Hematopoietic multipotent progenitor cell treated with erythropoietin and hydrocortisone succinate and interleukin-3 and kit ligand, for 8 days (in vitro differentiated cells): ENCODE measurements around the gene ORM1.

ENCODE experiments used
- DNase-seq: peaks from one replicate; pipeline ENCODE4 v3.0.0-alpha.2; 2015

The ORM1 gene

GRCh38 chr9:114344692-114345091 lies 21.8 kb downstream of the ORM1 start:
- DNase-seq: no peak

DNA sequence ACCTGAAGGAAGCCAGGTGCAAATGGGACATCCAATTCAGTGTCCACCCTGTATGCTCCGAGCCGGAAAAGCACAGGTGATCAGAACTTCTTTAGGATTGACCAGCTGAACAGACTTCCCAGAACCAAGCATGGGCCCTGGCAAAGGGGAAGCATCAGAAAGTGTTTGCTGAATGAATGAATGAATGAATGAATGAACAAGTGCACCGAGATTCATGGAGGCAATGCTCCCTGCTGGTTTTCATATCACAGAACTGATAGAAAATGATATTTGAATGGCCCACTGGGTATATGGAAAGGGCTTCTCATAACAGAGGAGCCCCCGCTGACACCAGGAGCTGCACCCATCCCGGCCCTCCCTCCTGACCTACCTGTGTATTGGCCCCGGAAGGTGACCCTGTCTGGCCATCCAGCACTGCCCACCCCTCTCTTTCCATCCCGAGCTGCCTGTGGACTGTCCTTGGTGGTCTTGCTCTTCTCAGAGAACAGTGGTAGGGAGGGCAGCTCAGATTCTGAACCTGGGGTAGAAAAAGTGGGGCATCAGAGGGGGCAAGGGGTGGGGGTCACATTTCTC lies 22.7 kb downstream of the ORM1 start:
- no peak for DNase-seq

DNA sequence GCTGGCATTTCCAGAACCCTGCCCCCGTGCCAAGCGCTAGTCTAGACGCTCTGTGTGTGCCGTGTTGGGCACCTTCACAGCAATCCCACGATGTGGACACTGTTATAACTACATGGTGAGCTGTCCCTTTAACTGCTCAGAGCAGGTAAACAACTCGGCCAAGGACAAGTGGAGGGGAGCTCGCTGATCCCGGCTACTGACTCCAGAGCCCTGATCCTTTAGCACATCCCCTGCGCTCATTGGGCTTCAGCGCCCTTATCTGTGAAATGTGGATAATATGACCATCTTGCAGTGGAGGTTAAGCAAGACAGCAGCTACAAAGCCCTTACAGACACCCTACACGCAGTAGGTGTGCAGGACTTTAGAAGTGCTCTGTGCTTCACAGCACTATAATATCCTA lies 23.2 kb downstream of the ORM1 start:
- no peak for DNase-seq

DNA sequence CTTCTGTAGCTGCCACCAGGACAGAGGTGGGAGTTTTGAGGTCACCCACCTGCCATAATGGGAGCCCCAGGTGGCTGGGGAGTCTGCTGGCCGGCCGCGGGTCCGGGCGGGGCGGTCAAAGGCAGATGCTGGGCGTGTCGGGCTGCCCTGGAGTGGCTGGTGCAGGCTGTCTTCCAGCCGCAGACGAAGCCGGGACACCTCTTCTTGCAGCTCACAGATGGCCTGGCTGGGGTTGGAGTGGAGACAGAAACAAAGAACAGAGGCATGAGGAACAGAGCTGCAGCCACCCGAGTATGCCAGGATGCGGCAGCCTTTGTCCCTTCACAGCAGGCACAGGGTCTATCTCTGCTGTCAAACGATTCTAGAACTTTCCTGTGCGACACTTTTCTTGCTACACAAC lies 24.8 kb downstream of the ORM1 start:
- DNase-seq: no peak

DNA sequence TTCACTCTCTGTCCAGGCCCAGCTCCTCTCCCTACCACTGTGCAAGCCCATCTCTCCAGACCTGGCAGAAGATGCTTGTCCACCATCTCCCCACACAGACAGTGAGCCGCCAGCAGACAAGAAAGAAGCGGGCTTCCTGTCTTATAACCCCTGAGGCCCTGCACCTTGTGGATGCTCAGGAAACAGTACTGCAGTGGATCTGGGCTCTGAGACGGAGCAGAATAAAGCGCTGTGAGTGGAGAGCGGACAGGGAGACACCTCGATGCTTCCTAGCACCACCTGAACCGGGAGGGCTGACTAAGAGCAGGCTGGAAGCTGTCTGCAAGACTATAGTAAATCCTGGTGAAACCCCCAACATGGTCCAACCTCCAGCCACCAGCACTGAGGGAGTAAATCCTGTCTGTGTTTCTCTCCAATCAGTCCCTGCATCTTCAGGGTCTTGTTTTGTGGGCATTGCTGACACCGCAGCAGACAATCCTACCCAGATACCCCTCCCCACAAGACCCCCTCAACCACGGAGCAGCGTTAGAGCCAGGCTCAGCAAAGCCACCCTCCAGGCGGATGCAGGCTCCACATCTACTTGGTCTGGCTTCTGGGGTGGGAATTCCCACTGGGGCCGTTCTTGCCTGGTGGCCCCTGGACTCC lies 25.5 kb downstream of the ORM1 start:
- no peak for DNase-seq

DNA sequence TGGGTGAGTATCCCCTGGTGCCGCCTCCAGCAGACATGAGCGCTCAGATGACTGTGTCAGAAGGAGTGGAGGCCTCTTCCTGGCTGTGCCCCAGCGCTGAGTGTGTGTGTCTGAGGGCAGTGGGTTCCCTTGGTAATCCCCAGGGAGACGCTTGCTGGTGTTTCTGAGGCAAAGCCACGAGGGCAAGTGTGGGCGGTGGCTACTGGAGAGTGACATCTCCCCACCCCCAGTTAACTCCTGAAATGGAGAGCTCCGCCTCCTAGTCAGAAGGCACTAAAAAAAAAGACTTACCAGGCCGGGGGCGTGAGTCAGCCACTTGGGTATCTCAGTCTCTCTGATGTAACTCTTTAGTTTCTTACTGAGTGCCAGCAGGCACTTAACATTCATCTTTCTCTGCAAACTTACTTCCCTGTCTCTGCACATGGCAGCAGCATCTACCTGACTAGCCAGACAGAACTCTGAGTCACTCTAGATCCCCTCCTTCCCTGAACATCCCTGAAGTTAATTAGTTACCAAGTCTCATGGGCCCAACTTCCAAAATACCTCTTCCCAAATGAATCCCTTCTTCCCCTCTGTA lies 26.1 kb downstream of the ORM1 start:
- DNase-seq: peak; percentile 63

DNA sequence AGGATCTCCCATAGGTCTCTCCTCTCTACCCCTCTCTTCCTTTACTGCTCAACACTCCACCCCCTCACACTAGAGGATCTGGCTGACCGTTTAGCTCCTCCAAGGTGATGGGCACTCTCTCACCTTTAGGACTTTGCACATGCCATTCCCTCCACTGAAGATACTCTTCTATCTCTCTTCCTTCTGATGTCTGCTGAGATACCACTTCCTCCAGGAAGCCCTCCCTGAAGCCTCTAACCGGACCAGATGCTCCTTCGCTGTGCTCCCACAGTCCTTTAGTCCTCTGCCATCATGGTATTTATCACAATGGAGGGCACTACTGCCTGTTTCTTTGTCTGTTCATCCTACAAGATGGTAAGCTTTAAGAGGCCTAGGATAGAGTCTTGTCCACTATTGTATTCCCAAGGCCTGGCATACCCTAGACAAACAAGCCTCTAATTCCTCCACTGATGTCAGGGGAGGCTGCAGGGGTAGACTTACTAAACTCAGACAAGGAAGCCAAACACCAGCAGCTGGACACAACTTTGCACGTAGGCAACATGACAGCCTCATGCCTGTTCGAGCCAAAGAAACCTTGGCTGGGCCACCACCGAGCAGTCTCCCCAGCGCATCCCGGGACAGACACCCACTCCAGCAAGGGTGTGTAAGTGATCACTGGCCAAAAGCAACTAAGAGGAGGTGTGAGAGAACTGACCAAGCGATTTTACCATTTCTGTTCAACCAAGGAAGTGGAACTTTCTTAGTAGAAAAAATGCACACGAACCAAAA lies 27.0 kb downstream of the ORM1 start:
- DNase-seq: no peak

DNA sequence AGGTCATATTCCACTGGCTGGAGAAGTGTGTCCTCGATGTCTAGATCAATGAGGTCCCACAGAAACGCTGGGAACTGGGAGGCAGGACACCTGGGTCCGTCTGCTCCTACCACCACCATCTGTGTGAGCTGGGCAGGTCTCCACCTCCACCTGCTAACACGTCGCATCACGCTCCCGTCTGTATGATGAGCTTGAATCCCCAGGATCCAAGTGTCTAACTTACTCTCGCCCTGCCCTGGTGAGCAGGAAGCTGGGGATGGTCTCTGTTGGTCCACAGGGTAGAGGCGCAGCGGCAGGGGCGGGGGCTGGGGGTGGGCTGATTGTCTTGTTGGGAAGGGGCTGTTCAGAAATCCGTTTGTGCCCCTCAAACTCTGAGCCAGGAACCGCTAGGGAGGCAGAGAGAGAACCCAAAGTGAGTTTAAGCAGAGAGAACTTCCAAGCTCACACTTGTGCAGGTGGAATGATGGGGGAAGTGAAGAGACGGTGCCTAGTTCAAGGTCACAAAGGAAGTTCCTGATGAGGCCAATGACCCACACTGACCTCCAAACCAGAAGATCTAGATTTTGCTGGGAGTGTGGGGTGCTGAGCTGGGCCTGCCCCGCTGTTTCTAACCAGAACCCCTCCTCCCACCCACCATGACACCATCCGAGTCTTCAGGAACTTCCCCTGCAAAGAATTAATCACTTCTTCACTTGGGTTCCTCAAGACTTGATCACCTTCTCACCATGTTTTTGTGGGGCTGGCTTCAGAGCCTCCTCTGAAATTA lies 27.9 kb downstream of the ORM1 start:
- DNase-seq: no peak

DNA sequence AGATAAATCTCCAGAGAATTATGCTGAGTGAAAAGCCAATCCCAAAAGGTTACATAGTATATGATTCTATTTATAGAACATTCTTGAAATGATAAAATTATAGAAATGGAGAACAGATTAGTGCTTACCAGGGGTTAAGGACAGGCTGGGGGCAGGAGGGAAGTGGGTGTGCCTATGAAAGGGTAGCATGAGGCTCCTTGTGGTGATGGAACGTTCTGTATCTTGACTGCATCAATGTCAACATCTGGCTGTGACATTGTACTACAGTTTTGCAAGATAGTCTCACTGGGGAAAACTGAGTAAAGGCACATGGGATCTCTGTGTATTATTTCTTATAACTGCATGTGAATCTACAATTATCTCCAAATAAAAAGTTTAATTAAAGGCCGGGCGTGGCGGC lies 29.0 kb downstream of the ORM1 start:
- DNase-seq: no peak

DNA sequence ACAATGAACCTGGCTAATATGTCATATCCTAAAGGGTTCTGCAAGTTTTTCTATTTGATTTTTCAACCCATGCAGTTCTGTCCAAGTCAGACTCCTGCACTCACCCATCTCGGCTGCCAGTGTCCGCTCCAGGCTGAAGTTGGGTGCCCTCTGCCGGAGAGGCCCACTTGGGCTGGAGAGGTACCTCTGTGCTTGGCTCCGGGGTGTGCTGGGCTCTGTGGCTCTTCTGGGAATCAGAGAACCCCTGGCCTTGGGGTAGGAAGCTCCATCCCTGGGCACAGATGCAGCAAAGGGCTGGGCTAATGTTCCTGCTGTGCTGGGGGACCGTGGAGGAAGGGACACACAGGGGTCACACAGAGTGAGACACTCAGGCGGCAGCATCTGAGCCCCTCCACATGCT lies 32.9 kb downstream of the ORM1 start:
- DNase-seq: no peak

DNA sequence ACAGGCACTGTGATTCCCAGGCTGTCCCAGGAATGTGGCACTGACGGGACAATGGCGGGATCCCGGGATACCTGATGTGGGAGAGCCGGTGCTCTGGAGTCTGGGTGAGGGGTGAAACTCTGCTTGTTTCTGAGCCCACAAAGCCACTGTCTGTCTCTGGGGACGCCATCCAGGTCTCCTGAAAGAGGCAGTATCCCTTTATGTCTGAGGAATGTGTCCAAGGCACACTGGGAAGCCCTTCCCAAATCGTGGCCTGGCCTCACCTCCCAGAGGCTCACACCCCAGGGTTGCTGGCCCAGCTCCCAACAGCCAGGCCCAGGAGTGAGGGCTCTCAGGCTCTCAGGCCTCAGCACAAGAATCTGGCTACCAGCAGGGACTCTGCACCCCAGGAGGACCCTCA lies 33.9 kb downstream of the ORM1 start:
- no peak for DNase-seq

DNA sequence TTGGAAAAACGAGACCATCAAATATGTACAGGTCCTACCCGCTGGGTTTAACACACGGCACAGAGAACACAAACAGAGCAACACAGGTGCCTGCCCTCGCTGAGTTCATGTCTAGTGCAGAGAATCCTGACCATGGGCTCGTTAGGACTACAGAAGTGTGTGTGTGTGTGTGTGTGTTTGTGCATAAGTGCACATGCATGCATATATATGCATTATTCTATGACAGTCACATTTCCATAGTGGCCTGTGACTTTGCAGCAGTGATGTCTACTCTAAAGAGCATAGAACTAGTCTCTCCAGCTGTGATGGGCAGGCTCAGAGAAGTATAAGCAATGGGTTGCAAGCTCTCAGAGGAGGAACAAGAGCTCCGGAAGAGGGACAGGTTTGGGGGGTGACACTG lies 34.5 kb downstream of the ORM1 start:
- DNase-seq: no peak

GRCh38 chr9:114357911-114358328 lies 35.0 kb downstream of the ORM1 start:
- no peak for DNase-seq

DNA sequence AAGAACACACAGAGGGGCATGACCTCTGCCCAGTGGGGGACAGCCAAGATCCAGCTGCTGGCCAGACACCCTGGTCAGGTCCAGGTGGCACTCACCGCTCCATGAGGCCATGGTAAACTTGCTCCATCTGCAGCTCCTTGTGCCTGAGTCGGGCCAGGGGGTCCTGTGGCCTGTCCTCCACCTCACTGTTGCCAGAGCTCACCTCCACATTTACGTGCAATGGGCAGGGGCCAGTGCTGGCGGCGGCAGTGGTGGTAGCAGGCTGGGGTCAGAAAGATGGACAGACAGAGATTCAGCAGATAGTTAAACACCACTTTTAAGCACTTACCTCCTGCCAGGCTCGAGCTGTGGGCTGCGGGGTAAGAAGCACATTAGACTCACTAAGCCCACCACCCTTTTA lies 36.9 kb downstream of the ORM1 start:
- DNase-seq: no peak

DNA sequence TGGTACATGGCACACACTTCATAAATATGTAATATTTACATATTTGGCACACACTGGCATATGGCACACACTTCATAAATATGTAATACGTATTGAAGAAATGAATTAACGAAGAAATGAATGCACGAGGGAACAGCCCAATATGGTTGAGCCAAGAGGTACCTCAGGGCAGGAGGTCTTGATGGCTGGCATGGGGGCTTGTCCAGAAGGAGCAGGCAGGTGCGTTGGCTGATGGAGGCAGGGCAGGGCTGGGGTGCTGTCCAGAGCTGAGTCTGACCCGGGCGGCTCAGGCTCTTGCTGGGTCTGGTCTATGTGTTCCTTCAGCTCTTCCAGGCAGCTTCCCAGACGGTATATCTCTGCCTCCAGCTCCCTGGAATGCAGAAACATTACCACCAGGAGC lies 38.6 kb downstream of the ORM1 start:
- DNase-seq: no peak

GRCh38 chr9:114362394-114362793 lies 39.5 kb downstream of the ORM1 start:
- no peak for DNase-seq

DNA sequence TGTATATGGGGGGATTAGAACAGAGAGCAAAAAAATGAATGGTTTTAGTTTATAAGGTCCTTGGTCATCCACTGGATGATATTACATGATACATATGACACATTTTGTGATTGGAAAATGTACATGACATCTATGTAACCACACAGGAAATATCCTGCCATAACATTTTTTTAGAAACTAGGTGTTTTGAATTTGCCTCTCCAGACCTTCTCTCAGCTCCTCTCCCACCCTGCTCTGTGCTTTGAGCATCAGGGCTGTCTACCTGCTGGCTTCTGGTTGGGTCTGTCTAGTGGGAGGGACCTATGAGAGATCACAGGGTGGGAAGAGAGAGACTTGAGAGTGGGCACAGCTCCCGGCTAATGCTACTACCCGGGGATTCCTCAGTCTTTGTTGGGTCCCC lies 40.5 kb downstream of the ORM1 start:
- no peak for DNase-seq

GRCh38 chr9:114364134-114365041 lies 41.5 kb downstream of the ORM1 start:
- DNase-seq: peak; percentile 21

- no peak for DNase-seq
Measured at GRCh38 chr9:114365194-114365593, 42.3 kb downstream of the ORM1 start.

DNA sequence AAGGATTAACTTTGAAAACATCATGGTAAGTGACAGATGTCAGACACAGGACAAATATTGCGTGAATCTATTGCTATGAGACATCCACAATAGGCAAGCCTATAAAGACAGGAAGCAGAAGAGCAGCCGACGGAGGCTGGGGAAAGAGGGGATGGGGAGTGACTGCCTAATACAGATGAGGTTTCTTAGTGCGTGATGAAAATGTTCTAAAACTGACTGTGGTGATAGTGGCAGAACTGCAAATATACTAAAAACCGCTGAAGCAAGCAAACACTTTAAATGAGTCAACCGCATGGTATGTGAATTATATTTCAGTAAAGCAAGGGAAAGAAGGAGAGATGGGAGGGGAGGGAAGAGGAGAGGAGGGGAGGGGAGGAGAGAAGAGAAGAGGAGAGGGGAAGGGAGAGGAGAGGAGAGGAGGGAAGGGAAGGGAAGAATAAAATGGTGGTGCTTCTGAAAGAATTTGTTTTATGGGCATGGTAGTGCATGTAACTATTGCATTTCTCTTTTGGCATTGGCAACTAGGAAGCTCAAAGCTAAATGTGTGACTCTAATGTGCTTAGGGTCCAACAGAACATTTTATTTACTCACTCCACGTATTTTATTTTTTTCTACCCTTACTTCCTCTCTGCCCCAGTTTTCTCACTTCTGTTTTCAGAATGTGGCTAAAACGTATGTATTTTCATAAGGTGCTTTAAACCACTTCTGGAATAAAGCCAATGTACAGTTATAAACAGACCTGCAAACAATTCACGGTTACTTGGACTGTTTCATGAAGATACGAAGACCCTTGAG lies 43.6 kb downstream of the ORM1 start:
- DNase-seq: no peak

DNA sequence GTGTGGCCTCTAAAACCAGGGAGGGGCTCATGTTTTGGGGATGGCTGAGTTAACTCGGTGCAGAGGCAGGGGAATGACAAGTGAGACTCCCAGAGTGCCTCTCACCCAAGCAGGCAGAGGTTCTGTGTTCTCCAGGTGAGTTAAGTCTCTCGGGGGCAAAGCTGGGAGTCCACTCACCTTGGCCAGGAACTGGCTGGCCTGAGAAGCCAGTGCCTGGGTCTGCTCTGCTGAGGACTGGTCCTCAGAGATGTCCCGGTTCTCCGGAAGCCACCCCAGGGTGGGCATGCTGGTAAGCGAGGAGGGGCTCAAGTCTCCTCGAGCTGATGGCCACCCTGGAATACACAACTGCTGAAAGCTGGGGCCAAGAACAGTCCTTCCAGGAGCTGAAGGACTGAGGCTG lies 44.5 kb downstream of the ORM1 start:
- no peak for DNase-seq
